HG02840 (cell line): ENCODE data around the gene XRCC3.

ENCODE experiments used
- ATAC-seq: cut with Tn5 transposase; IDR thresholded peaks from one replicate; pipeline ENCODE4 v1.9.1; 2021; ENCODE audit warnings: mild to moderate bottlenecking, moderate library complexity, moderate number of reproducible peaks; ENCODE audit not compliant: unreplicated experiment, low FRiP score

The XRCC3 gene

DNA sequence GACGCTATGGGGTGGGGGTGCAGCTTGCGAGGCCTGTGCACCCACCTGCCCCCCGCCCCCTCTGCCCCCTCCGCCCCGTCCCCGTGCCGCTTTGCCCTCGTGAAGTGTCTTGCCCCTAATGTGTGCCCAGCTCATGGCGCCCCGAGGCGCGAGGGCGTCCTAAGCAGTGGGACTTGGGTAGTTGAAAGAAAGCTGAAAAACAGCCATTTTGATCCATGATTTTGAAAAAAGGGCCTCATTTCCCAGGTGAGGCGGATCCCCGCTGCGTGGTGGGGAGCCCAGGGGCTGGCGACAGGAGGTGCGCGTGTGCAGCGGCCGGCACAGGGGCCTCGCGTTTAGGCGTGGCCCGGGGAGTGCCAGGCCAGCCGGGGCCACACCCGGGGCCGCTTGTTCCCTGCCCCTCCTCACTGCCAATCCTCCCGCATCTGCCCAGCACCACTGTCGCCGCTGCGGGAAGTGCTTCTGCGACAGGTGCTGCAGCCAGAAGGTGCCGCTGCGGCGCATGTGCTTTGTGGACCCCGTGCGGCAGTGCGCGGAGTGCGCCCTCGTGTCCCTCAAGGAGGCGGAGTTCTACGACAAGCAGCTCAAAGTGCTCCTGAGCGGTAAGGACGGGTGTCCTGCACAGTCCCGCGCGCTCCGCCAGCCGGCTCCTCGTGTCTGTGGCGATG lies 12.2 kb upstream of the XRCC3 start:
- no peak for ATAC-seq

DNA sequence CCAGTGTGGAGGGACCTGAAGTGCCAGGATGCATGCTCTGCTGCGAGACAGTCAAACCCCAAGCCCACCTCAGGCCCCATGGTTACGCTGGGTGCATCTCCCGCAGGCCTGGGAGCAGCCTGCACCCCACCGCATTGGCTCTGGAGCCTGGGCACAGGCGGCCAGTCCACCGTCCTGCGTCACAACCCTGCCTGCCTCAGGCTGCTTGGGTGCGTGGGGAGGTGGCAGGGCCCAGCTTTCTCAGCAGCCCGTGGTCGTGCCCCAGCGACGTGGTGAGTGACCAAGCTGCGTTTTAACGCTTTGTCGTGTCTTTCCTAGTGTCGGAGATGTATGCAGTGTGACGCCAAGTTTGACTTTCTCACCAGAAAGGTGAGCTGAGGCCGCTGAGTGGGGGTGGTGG lies 11.2 kb upstream of the XRCC3 start:
- no peak for ATAC-seq

- ATAC-seq, result no peak
Observed at GRCh38 chr14:103725739-103726395, 10.6 kb upstream of the XRCC3 start.

DNA sequence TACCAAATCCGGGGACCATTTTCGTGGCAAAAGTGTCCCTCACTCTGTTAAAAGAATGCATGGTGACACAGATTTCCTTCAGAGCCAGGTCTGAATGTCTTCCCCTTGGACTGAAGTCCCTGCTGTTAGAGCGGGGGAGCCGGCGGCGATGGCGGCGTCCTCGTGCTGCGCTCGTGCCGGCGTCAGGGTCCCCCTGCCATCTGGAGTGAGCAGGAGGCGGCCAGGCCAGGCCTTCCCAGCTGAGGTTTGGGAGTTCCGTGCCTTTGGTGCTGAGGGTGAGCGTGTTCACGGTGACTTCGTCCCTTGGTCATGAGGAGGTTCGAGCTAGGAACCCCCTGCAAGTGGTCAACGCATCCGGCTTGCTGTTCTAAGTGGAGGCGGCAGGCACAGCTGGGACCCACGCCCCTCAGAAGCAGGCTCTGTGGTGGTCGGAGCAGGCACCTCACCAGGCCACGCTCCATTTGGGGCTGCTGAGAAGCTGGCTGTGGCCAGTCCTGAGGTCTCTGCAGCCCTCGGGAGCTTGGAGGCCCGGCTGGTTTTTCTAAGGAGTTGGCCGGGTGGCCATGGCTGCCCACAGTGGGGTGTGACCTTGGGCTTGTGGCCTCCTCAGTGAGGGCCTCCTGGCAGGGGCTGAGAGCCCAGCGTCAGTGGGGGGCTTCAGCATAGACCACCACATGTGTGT lies 9.9 kb upstream of the XRCC3 start:
- no peak for ATAC-seq

DNA sequence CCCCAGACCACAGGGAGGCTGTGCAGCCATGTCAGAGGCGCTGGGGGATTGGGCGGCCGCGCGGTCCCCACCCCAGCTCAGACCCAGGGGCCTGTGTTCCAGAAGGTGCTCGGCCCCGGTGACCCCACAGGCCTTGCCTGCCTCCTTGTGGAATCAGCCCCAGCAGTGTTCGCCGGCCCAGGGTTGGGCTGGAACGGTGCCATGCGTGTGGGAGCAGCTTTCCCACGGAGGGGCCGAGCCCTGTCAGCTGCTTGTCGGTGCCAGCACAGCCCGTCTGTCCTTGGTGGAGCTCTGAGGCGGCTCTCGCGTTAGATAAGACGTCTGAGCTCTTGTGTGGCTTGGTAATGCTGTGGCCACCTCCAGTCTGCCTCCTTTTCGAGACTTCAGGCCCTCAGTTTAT lies 8.9 kb upstream of the XRCC3 start:
- no peak for ATAC-seq

DNA sequence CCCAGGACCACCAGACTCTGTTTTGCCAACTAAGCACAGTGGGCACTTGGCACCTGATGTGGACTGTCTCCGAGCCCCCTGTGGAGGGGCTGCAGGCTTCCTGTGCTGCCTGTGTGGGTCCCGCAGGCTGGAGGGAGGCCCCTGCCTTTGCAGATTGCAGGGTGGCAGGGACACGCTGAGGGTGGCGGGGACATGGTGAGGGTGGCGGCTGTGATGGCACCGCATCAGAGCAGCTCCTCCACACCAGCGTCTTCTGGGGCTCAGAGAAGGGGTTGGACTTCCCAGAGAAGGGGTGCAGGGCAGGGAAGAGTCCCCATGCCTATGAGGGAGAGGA lies 8.5 kb upstream of the XRCC3 start:
- no peak for ATAC-seq

GRCh38 chr14:103721334-103722120 lies 6.3 kb upstream of the XRCC3 start:
- no peak for ATAC-seq

GRCh38 chr14:103719751-103720150 lies 4.5 kb upstream of the XRCC3 start:
- no peak for ATAC-seq

DNA sequence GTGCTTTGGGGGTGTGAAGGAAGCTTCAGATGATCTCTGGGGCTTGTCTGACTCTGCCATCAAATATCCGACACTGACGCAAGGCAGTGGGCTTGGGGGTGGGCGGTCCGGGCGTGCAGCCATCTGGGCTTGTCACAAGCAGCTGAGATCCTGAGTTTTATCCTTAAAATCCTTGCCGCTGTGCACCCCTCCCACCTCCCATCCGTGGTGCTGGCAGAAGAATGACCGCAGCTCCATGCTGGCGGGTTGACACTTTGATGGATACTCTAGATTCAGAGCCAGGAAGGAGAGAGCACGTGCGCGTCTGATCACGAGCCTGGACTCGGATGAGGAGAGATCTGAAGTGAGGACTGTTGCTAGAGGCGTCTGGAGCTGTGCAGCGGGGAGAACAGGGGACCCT lies 3.3 kb upstream of the XRCC3 start:
- no peak for ATAC-seq

- ATAC-seq, result no peak
Observed at GRCh38 chr14:103716899-103717411, 1.7 kb upstream of the XRCC3 start.

- peak; percentile 3 for ATAC-seq
Observed at GRCh38 chr14:103716091-103716801, 995 bp upstream of the XRCC3 start.

- ATAC-seq, result no peak
Observed at GRCh38 chr14:103714063-103714724, 1.1 kb downstream of the XRCC3 start.

GRCh38 chr14:103713304-103714062 lies 1.8 kb downstream of the XRCC3 start:
- ATAC-seq, result no peak

DNA sequence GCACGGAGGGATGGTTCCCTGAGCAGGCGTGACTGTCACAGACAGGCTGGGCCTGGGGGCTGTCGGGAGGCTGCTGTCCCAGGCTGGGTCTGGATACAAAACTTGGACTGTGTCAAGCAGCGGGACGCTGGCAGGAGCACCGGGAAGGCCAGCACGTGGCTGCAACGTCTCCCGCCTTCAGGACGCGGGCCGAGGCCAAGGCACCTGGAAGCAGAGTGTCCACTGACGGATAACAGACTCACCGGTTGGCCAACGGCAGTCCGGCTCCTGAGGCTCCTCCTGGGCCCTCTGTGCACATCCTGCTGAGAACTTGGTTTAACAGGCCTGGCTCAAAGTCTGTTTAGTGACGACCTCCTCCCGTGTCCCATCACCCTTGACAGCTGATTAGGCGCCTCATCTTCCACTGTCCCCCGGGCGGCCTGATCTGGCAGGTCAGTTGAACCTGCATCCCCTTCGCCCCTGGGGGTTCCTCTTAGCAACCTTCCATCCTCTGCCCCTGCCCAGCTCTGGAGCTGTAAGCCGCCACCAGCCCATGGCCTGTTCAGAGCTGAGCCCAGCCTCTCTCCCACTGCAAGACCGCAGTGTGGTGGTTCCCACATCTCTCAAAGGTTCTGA lies 2.5 kb downstream of the XRCC3 start:
- ATAC-seq, result no peak

DNA sequence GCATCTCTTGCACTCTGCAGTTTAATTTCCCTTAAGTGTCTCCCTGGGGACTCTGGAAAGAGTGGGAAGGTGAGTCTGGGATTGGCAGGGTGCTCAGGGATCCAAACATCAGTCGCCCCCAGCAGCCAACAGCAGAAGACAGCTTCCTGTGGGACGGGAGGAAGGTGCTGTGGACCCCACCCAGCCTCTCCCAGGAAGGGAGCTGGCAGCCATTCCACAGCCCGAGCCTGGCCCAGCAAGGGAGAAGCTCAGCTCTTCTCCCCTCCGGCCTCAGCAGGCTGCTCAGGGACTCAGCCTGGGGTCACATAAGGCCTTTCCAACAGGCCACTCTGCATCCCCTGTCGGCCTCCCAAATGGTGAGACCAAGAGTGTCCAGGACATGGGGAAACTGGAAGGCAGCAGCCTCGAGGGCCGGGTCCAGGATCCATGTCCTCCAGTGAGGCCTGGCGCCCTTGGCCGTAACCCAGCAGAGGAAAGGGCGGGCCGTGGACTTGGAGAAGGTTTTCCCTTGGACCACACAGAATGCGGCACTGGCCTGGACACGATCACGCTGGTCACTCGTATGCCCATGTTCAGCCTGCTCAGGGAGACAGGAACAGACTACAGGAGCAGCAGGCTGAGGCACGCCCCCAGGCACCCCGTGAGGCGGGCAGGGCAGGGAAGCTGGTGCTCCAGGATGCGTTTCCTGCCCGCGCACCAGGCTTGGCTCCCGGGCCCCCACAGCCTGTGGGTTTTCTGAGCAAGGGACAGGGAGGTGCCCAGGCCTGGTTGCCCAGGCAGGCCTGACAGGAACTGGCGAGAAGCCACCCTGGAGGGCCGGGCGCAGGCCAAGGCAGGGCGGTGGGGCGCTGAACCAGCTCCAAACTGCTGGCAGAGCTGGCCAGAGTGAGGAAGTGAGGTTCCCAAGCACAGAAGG lies 3.5 kb downstream of the XRCC3 start:
- no peak for ATAC-seq

GRCh38 chr14:103710771-103711377 lies 4.4 kb downstream of the XRCC3 start:
- ATAC-seq, result no peak

- no peak for ATAC-seq
Observed at GRCh38 chr14:103709814-103710213, 5.4 kb downstream of the XRCC3 start.
